ENCODE results near the gene CA14.

DNA sequence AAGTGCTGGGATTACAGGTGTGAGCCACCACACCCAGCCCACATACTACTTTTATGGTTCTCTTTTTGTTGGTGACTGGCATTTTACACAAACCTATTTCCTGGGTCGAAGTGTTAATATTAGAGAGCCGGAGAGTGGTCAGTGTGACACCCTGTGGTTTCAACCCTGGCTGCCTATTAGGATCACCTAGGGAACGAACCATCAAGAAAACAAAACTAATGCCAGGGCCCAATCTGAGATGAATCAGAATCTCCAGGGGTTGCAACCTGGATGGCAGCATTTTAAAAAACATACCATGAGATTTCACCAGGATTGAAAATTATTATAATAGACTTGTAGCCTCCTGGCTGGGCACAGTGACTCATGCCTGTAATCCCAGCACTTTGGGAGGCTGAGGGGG lies 42.1 kb downstream of the CA14 start:
- TF ChIP-seq, protein P1, sequence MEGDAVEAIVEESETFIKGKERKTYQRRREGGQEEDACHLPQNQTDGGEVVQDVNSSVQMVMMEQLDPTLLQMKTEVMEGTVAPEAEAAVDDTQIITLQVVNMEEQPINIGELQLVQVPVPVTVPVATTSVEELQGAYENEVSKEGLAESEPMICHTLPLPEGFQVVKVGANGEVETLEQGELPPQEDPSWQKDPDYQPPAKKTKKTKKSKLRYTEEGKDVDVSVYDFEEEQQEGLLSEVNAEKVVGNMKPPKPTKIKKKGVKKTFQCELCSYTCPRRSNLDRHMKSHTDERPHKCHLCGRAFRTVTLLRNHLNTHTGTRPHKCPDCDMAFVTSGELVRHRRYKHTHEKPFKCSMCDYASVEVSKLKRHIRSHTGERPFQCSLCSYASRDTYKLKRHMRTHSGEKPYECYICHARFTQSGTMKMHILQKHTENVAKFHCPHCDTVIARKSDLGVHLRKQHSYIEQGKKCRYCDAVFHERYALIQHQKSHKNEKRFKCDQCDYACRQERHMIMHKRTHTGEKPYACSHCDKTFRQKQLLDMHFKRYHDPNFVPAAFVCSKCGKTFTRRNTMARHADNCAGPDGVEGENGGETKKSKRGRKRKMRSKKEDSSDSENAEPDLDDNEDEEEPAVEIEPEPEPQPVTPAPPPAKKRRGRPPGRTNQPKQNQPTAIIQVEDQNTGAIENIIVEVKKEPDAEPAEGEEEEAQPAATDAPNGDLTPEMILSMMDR (IDR thresholded peaks at IDR 0.05; ENCODE audit: insufficient read depth, low read length, poor library complexity, severe bottlenecking), result no peak
- no peak for TF ChIP-seq EZH2phosphoT487 (conservative IDR thresholded peaks at IDR 0.05; ENCODE audit: low read length)

All from SU-DHL-6 (cell line).